ENCODE measurements around the gene GPR22.

The GPR22 gene

GRCh38 chr7:107468824-107469223 lies 1.0 kb upstream of the GPR22 start:
- TF ChIP-seq ESRRG (CRISPR knock-in tag; IDR thresholded peaks at IDR 0.05) = no peak
- no peak for TF ChIP-seq TCF4 (CRISPR knock-in tag; IDR thresholded peaks at IDR 0.05; ENCODE audit: borderline replicate concordance)
- no peak for TF ChIP-seq GLIS3 (CRISPR knock-in tag; IDR thresholded peaks at IDR 0.05)
- TF ChIP-seq ARNTL (CRISPR knock-in tag; IDR thresholded peaks at IDR 0.05; ENCODE audit: borderline replicate concordance, low read depth) = no peak
- TF ChIP-seq CSDC2 (CRISPR knock-in tag; IDR thresholded peaks at IDR 0.05) = no peak
- TF ChIP-seq ZC3H10 (CRISPR knock-in tag; IDR thresholded peaks at IDR 0.05) = no peak
- TF ChIP-seq CREB5 (CRISPR knock-in tag; IDR thresholded peaks at IDR 0.05; ENCODE audit: low read depth) = no peak
- no peak for TF ChIP-seq TSHZ2 (CRISPR knock-in tag; IDR thresholded peaks at IDR 0.05)
- no peak for TF ChIP-seq BACH2 (CRISPR knock-in tag; IDR thresholded peaks at IDR 0.05; ENCODE audit: borderline replicate concordance)
- TF ChIP-seq POU6F1 (CRISPR knock-in tag; IDR thresholded peaks at IDR 0.05; ENCODE audit: borderline replicate concordance, low read depth) = no peak
- ATAC-seq = no peak

- TF ChIP-seq TSHZ2 (CRISPR knock-in tag; IDR thresholded peaks at IDR 0.05) (peak; percentile 80), PPARA (CRISPR knock-in tag; IDR thresholded peaks at IDR 0.05; ENCODE audit: borderline replicate concordance) (no peak), ZC3H10 (CRISPR knock-in tag; IDR thresholded peaks at IDR 0.05) (no peak), ZFP3 (CRISPR knock-in tag; IDR thresholded peaks at IDR 0.05) (no peak), ZNF8 (CRISPR knock-in tag; IDR thresholded peaks at IDR 0.05) (no peak), ISL1 (CRISPR knock-in tag; IDR thresholded peaks at IDR 0.05) (peak; percentile 84), TCF4 (CRISPR knock-in tag; IDR thresholded peaks at IDR 0.05; ENCODE audit: borderline replicate concordance) (peak; percentile 90)
- ATAC-seq = peak; percentile 57
Observed at GRCh38 chr7:107471292-107472070, 1.6 kb downstream of the GPR22 start.

- TF ChIP-seq GLIS3 (CRISPR knock-in tag; IDR thresholded peaks at IDR 0.05) = no peak
- no peak for TF ChIP-seq PATZ1 (CRISPR knock-in tag; IDR thresholded peaks at IDR 0.05; ENCODE audit: borderline replicate concordance)
- no peak for TF ChIP-seq ARNTL (CRISPR knock-in tag; IDR thresholded peaks at IDR 0.05; ENCODE audit: borderline replicate concordance, low read depth)
- peak; percentile 20; the same call in 1 of the 2 replicates for TF ChIP-seq CREB5 (CRISPR knock-in tag; IDR thresholded peaks at IDR 0.05; ENCODE audit: low read depth)
- ATAC-seq = peak; percentile 26
Observed at GRCh38 chr7:107472116-107472515, 2.3 kb downstream of the GPR22 start.
